ENCODE results near the gene ALDH4A1. TPM values are rescaled to one million over a fixed set of nuclear protein-coding genes. Genes with fewer than 3 reads are reported as not detected.

ALDH4A1 gene
- total RNA-seq, 1 donor from 2014 or later = 4.5 TPM

Small RNA genes within 50 kb of the gene (small RNA-seq; reads per million reads assigned to genes)
- gene MIR1290 (not detected), gene MIR4695 (not detected)

Other genes starting within 250 kb of the ALDH4A1 start
- gene TAS1R2, start 42.9 kb downstream of the ALDH4A1 start, total RNA-seq = not detected
- 7.7 TPM for gene IFFO2, start 54.1 kb upstream of the ALDH4A1 start, total RNA-seq

Data from frontal cortex (tissue), 1 donor.